Upper lobe of left lung (tissue), 4 donors: Measurements from ENCODE around the gene PRKN.

Source experiments
- CTCF ChIP-seq, 6 experiments: fragments of 450-650 bp in 4 of 6; fragments of 200-600 bp in 2 of 6; sonication (generic) in 2 of 6; IDR thresholded peaks; one replicate each; pipeline ENCODE4 v1.5.1; 2016 to 2019; ENCODE audit warnings: antibody characterized with exemption in 6 of 6
- EP300 ChIP-seq, 4 donors: sonication (generic); formaldehyde crosslinking; IDR thresholded peaks; one replicate each; pipeline ENCODE4 v1.5.1; 2017; ENCODE audit warnings: antibody characterized with exemption in 4 of 4, control low read depth in 2 of 4
- POLR2A ChIP-seq, 4 donors: fragments of 450-650 bp; IDR thresholded peaks; one replicate each; pipeline ENCODE4 v1.5.1; 2016 to 2017; ENCODE audit warnings: antibody characterized with exemption in 4 of 4, mild to moderate bottlenecking in 2 of 4
- POLR2AphosphoS5 ChIP-seq, 2 donors: sonication (generic); formaldehyde crosslinking; IDR thresholded peaks; one replicate each; pipeline ENCODE4 v1.5.1; 2017; ENCODE audit warnings: antibody characterized with exemption in 2 of 2

GRCh38 chr6:161943561-161943960 is 784.0 kb downstream of the PRKN start:
- no peak for TF ChIP-seq POLR2A (IDR thresholded peaks at IDR 0.05)
- no peak for TF ChIP-seq CTCF (IDR thresholded peaks at IDR 0.05)
- TF ChIP-seq EP300 (IDR thresholded peaks at IDR 0.05), result no peak
- no peak for TF ChIP-seq POLR2AphosphoS5 (IDR thresholded peaks at IDR 0.05)
